ENCODE data around the gene SVEP1. TPM values are rescaled to one million over a fixed set of nuclear protein-coding genes. Genes with fewer than 3 reads are reported as not detected.
"Not testable (repeated sequence)": the region's sequence is repeated elsewhere in the genome, so short reads cannot be mapped to it uniquely, and the experiment has no call there.

Gene SVEP1
- total RNA-seq, 1 donor from 2014 or later = not detected

DNA sequence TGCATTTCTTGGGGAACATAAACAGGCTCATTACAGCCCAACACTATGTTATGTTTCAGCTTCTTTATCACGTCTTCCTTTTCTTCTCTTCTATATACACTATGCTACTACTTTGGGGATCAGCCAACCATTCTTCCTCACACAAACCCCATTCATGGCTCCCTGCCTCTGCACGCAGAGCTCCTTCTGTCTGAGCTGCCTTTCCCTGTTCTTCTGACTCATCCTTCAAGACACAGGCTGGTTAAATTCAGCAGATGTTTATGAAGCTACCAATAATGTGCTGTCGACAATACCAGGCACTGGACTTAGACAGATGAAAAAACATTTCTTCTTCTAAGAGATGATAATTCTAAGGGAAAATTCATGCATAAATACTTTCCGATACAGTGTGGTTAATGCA, 139.4 kb downstream of the SVEP1 start:
- no peak overlapping the region for H3K27ac Mint-ChIP-seq
- intact Hi-C loops (cut with micrococcal nuclease) = no loop called here
- peaks cover 1% of the 10 kb centered on the region for H3K27me3 Mint-ChIP-seq

GRCh38 chr9:110432253-110432652, 147.3 kb downstream of the SVEP1 start:
- Mint-ChIP-seq H3K4me3 (no peak overlapping the region), H3K27ac (no peak overlapping the region), H3K9me3 (no peaks in the 10 kb centered on the region), H3K27me3 (peaks cover 4% of the 10 kb centered on the region), H3K36me3 (ENCODE audit: low read depth) (no peaks in the 10 kb centered on the region), H3K4me1 (no peaks in the 10 kb centered on the region)
- intact Hi-C loops (cut with micrococcal nuclease) = no loop called here
- DNase-seq = no peak

More for the DNA sequence above, 139.4 kb downstream of the SVEP1 start:
- H3K9me3 Mint-ChIP-seq = peaks cover 5% of the 10 kb centered on the region
- no peaks in the 10 kb centered on the region for H3K36me3 Mint-ChIP-seq (ENCODE audit: low read depth)
- no peak for DNase-seq
- no peak overlapping the region for H3K4me3 Mint-ChIP-seq
- no peaks in the 10 kb centered on the region for H3K4me1 Mint-ChIP-seq

DNA sequence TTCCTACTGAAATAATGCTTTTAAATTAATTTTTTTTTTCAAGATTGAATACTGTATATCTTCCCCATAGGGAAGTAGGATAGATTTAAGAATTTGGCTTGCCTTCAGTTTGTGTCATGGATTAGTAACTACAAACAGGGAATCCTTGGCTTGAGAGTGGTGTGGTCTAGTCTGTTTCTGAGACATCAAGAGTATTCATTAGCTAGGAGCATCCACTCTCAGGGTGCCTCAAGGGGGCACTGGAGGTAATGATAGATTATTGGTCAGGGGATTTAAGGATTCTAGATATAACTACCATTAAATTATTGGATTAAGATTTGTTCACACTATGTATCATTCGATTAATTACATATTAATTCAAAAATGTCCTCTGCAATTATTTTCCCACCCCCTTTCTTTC, 150.1 kb downstream of the SVEP1 start:
- no peak for DNase-seq
- peaks cover 3% of the 10 kb centered on the region for H3K27me3 Mint-ChIP-seq
- intact Hi-C loops (cut with micrococcal nuclease) = loop anchor here (10.0 kb wide), 1 partner anchor 195 kb away; no protein-coding TSS in a partner anchor
- H3K9me3 Mint-ChIP-seq = no peaks in the 10 kb centered on the region
- no peaks in the 10 kb centered on the region for H3K36me3 Mint-ChIP-seq (ENCODE audit: low read depth)
- no peak overlapping the region for H3K27ac Mint-ChIP-seq
- H3K4me3 Mint-ChIP-seq = no peak overlapping the region
- H3K4me1 Mint-ChIP-seq = no peaks in the 10 kb centered on the region

DNA sequence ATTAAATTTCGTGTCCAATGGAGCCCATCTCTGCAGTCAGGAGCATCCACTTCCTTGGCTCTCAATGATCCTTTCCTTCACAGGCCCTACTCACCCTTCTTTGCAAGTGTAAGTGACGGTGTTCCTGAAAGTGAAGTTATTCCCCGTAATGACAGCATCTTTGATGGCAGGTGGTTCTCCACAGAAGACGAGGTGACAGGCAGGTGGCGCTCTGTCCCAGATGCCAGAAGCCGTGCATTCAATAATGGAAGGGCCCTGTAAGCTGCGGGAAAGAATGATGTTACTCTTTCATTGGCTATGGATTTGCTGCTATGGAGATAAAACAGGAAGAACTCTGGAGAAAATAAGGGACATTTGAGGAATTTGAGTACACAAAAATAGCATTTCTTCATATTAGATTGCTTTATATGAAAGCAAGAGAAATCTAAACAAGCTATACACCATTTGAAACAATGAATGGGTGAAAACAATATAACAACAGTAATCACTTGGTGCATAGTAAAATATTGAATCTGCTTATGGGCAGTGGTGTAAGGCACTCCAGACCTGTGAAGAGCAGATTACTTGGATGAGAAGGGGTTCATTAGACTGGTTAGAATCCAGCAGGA, 151.9 kb downstream of the SVEP1 start:
- no peaks in the 10 kb centered on the region for H3K27me3 Mint-ChIP-seq
- no peaks in the 10 kb centered on the region for H3K4me1 Mint-ChIP-seq

DNA sequence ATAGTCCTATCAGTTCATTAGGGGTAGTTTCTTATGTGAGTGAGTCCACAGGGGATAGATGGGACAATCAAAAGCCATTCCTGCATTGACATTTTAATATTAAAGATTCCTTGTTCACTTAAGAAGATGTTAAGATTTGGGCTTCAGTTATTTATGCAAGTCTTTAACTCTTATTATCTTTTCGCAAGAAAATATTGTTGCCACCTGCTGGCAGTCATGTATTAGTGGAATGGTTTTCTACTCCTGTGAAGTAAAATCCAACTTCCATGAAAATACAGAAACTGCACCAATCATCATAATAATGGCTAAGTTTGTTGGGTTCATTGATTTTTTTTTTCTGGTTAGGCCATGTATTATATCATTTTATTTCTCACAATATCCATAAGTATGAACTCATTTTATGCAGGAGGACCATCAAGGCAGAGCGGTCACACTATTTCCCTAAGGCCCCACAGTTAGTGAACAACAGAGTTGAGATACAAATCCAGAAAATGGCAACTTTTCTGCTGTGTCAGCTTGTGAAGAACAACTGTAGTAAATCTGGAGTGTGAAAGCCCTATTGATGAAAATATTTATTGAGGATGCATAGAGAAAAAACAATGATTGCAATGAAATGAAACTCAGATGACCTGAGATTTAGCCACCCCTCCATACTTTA, 153.4 kb downstream of the SVEP1 start:
- Mint-ChIP-seq H3K27me3 (no peaks in the 10 kb centered on the region), H3K9me3 (no peaks in the 10 kb centered on the region), H3K4me3 (no peak overlapping the region), H3K4me1 (no peaks in the 10 kb centered on the region), H3K36me3 (ENCODE audit: low read depth) (no peaks in the 10 kb centered on the region), H3K27ac (no peak overlapping the region)
- DNase-seq = no peak
- intact Hi-C loops (cut with micrococcal nuclease) = loop anchor here (10.0 kb wide), 1 partner anchor 199 kb away; no protein-coding TSS in a partner anchor

More for the DNA sequence above, 151.9 kb downstream of the SVEP1 start:
- Mint-ChIP-seq H3K27ac (no peak overlapping the region), H3K4me3 (no peak overlapping the region), H3K9me3 (no peaks in the 10 kb centered on the region), H3K36me3 (ENCODE audit: low read depth) (no peaks in the 10 kb centered on the region)
- peak; percentile 75 for DNase-seq
- intact Hi-C loops (cut with micrococcal nuclease) = loop anchor here (10.0 kb wide), 1 partner anchor 197 kb away; no protein-coding TSS in a partner anchor

GRCh38 chr9:110414471-110414870, 165.1 kb downstream of the SVEP1 start:
- H3K4me1 Mint-ChIP-seq = no peaks in the 10 kb centered on the region
- no peaks in the 10 kb centered on the region for H3K36me3 Mint-ChIP-seq (ENCODE audit: low read depth)
- no peak overlapping the region for H3K27ac Mint-ChIP-seq

DNA sequence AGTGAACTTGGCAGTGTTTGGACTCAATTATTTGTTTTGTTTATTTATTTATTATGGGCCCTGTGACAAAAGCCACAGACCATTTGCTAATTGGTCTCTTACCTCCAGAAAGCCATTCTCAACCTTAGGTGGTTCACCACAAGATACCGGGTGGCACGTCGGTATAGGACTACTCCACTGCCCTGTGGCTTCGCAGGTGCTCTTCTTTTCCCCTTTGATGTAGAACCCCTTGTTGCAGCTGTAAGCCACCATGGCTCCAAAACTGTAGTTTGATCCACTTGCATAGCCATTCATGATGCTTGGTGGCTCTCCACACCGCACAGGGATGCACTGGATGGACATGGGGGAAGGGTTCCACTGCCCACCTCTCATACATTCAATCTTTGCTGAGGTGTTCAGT, 168.6 kb downstream of the SVEP1 start:
- intact Hi-C loops (cut with micrococcal nuclease) = no loop called here
- H3K4me3 Mint-ChIP-seq = no peak overlapping the region
- no peak for DNase-seq
- H3K36me3 Mint-ChIP-seq (ENCODE audit: low read depth) = no peaks in the 10 kb centered on the region
- no peaks in the 10 kb centered on the region for H3K9me3 Mint-ChIP-seq
- no peak overlapping the region for H3K27ac Mint-ChIP-seq
- no peaks in the 10 kb centered on the region for H3K4me1 Mint-ChIP-seq
- H3K27me3 Mint-ChIP-seq = no peaks in the 10 kb centered on the region

More at GRCh38 chr9:110414471-110414870, 165.1 kb downstream of the SVEP1 start:
- Mint-ChIP-seq H3K27me3 (no peaks in the 10 kb centered on the region), H3K4me3 (no peak overlapping the region), H3K9me3 (no peaks in the 10 kb centered on the region)
- intact Hi-C loops (cut with micrococcal nuclease) = no loop called here
- no peak for DNase-seq

GRCh38 chr9:110408598-110408997, 170.9 kb downstream of the SVEP1 start:
- intact Hi-C loops (cut with micrococcal nuclease) = no loop called here
- Mint-ChIP-seq H3K27me3 (no peaks in the 10 kb centered on the region), H3K36me3 (ENCODE audit: low read depth) (no peaks in the 10 kb centered on the region), H3K4me3 (no peak overlapping the region), H3K9me3 (no peaks in the 10 kb centered on the region), H3K27ac (no peak overlapping the region), H3K4me1 (no peaks in the 10 kb centered on the region)
- no peak for DNase-seq

DNA sequence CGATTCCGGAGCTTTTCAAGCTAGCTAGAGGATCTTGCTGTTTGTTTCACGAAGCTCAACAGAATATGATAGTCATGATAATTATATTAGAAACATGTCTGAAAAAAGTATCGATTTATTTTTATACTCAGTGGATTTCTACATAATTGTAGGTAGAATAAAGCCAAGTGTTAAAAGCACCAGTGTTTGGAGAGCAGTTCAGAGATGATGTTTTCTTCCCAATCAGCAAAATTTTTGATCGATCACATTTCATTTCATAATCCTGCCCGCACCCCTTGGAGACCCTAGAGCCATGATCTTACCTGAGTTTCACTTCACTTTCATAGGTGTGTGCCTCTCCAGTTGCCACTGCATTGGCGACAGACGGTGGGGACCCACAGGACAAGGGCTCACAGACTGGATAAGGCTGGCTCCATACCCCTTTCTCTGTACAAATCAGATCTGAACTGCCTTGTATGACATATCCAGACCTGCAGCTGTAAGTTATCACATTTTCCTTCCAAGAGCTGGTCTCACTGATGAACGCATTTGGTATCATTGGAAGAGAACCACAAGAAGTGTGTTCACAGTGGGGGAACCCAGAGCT, 173.6 kb downstream of the SVEP1 start:
- intact Hi-C loops (cut with micrococcal nuclease) = no loop called here
- H3K27me3 Mint-ChIP-seq = no peaks in the 10 kb centered on the region
- no peaks in the 10 kb centered on the region for H3K9me3 Mint-ChIP-seq
- no peak overlapping the region for H3K4me3 Mint-ChIP-seq
- DNase-seq = no peak
- H3K36me3 Mint-ChIP-seq (ENCODE audit: low read depth) = no peaks in the 10 kb centered on the region
- no peaks in the 10 kb centered on the region for H3K4me1 Mint-ChIP-seq
- no peak overlapping the region for H3K27ac Mint-ChIP-seq

GRCh38 chr9:110404473-110404872, 175.1 kb downstream of the SVEP1 start:
- Mint-ChIP-seq H3K9me3 (no peaks in the 10 kb centered on the region), H3K27me3 (no peaks in the 10 kb centered on the region), H3K36me3 (ENCODE audit: low read depth) (no peaks in the 10 kb centered on the region), H3K4me1 (no peaks in the 10 kb centered on the region), H3K27ac (no peak overlapping the region), H3K4me3 (no peak overlapping the region)
- intact Hi-C loops (cut with micrococcal nuclease) = no loop called here
- no peak for DNase-seq

GRCh38 chr9:110399983-110400382, 179.6 kb downstream of the SVEP1 start:
- Mint-ChIP-seq H3K36me3 (ENCODE audit: low read depth) (no peaks in the 10 kb centered on the region), H3K9me3 (no peaks in the 10 kb centered on the region), H3K4me3 (no peak overlapping the region), H3K27me3 (no peaks in the 10 kb centered on the region), H3K27ac (no peak overlapping the region), H3K4me1 (no peaks in the 10 kb centered on the region)
- DNase-seq = no peak
- intact Hi-C loops (cut with micrococcal nuclease) = no loop called here

- DNase-seq; intact Hi-C loops (cut with micrococcal nuclease); H3K4me3 Mint-ChIP-seq; H3K27ac Mint-ChIP-seq; H3K4me1 Mint-ChIP-seq; H3K27me3 Mint-ChIP-seq; H3K9me3 Mint-ChIP-seq; H3K36me3 Mint-ChIP-seq (ENCODE audit: low read depth): not testable (repeated sequence)
Measured at GRCh38 chr9:110398992-110399391, 180.5 kb downstream of the SVEP1 start.

- H3K27me3 Mint-ChIP-seq = peaks cover 1% of the 10 kb centered on the region
- no peaks in the 10 kb centered on the region for H3K4me1 Mint-ChIP-seq
- intact Hi-C loops (cut with micrococcal nuclease) = no loop called here
- no peaks in the 10 kb centered on the region for H3K36me3 Mint-ChIP-seq (ENCODE audit: low read depth)
- H3K4me3 Mint-ChIP-seq = no peak overlapping the region
- no peaks in the 10 kb centered on the region for H3K9me3 Mint-ChIP-seq
- no peak for DNase-seq
- H3K27ac Mint-ChIP-seq = no peak overlapping the region
Measured at GRCh38 chr9:110391826-110392485, 187.6 kb downstream of the SVEP1 start.

- H3K27ac Mint-ChIP-seq = no peak overlapping the region
Measured at GRCh38 chr9:110389148-110389750, 190.3 kb downstream of the SVEP1 start.

More at GRCh38 chr9:110389148-110389750, 190.3 kb downstream of the SVEP1 start:
- no peak for DNase-seq
- H3K4me1 Mint-ChIP-seq = no peaks in the 10 kb centered on the region
- H3K4me3 Mint-ChIP-seq = no peak overlapping the region
- intact Hi-C loops (cut with micrococcal nuclease) = no loop called here
- H3K27me3 Mint-ChIP-seq = peaks cover 1% of the 10 kb centered on the region
- no peaks in the 10 kb centered on the region for H3K36me3 Mint-ChIP-seq (ENCODE audit: low read depth)
- H3K9me3 Mint-ChIP-seq = no peaks in the 10 kb centered on the region

Data from activated CD4-positive, alpha-beta T cell treated with anti-CD3 and anti-CD28 coated beads, Interleukin-2, amount 10 ng/mL, durations not matched to agents 24 days and 14 days (primary cell).